GM18868 (cell line): Measurements from ENCODE around the gene TMEM255B.

Experiments
- ATAC-seq: cut with Tn5 transposase; IDR thresholded peaks from one replicate; pipeline ENCODE4 v1.9.1; 2021; ENCODE audit warnings: mild to moderate bottlenecking, moderate library complexity; ENCODE audit not compliant: unreplicated experiment

TMEM255B gene

DNA sequence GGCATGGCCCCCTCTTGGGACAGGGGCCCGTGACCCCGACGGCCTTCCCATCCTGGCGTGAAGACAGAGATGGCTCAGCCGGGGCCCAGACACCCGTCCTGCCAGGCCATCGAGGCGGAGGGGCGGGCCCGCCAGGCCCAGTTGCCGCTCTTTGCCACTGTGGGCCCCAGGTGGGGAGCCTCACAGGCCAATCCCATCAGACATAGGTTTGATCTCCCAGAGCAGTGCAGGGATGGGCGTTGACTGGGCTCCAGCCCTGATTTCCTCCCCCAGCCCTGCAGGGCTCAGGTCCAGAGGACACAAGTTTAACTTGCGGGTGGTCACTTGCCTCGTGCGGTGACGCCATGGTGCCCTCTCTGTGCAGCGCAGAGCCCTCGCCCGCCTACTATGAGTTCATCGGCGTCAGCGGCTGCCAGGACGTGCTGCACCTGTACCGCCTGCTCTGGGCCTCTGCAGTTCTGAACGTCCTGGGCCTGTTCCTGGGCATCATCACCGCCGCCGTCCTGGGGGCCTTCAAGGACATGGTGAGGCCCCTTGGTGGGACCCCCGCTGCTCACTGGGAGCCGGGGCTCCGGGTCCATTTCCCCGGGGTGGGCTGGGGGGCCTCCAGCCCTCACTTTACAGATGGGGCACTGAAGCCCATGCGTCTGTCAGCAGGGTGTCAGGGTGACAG is 42.4 kb downstream of the TMEM255B start:
- no peak for ATAC-seq

DNA sequence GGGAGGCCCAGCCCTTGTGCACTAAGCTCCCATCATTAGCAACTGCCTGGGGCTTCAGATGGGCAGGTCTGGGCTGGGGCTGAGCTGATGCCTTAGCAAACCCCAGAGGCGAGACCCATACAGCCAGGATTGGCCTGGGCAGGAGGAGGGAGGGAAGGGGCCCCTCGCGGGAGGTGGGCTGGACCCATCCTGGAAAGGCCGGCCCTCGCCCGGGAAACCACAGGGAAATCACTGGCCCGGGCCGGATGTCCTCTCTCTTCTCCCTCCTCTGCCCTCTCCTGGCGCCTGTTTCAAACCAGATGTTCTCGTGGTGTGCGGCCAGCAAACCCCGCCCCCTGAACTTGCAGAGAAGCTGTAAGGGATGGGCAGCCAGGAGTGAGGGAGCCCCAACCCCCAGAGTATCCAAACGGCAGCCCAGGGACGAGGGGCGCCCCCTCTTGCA is 43.1 kb downstream of the TMEM255B start:
- ATAC-seq: no peak

DNA sequence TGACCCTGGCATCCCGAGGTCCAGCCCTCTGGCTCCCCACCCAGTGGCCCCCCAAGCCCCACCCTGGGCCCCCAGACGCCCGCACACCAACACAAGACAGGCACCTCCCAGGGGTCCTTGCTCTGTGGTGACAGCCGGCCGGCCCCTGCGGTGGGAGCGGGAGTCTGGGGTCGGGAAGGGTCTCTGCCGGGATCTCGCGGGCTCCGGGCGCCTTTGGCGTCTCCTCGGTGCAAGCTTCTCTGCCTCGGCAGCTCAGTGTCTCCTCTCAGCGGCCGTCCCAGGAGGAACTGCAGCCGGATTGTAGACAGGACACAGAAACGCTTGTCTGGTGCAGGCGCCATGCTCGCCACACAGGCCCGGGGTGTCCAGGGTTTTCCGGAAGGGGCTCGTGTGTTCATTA is 43.7 kb downstream of the TMEM255B start:
- no peak for ATAC-seq

DNA sequence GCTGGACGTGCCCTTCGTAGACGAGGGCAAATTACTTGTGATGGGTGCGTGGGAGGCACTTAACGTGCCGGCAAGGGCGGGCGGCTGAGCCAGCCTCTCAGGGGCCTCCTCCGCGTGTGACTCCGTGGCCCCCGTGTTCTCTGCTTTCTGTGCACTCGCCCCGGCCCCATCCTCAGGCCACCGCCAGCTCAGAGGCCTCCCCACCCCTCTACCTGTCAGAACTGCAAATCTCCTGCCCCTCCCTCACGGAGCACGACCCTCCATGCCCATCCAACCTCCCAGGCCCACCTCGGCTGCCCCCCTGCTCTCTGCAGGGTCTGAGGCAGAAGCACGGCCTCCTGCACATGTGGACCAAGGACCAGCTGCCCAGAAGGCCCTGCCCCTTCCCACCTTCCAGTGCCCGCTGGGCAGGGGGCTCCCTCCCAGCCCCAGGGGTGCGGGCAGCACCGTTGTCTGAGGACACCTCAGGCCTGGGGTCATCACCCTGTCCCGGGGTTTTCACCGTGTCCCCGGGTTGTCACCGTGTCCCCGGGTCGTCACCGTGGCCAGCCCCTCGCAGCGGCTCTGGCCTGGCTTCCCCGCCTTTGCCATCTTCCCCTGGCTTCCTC is 44.5 kb downstream of the TMEM255B start:
- no peak for ATAC-seq

DNA sequence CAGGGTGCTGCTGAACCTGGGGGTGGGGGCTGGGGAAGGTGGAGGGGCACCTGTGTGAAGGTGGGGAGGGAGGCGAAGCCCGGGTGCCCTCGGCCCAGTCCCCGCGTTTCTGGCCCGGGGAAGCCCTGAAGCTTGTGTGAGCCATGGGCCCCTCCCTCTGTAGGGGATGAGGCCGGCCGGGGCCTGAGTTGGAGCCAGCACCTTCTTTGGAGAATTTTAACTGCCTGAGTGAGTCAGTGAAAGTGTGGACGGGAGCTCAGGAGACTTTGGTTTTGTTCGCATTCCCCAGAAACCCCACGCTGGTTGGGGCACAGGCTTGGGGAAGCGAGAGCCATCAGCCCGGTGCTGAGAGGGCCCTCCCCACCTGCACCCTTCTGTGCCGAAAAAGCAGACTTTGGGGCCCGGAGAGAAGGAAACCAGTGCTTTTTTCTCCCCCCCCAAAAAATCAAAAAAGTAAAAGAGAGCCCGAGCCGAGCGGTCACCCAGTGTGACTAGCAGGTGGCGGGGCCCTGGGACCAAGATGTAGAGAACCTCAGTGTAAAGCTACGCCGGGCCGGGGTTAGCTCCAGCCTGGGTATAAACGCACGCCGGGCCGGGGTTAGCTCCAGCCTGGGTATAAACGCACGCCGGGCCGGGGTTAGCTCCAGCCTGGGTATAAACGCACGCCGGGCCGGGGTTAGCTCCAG is 45.1 kb downstream of the TMEM255B start:
- no peak for ATAC-seq

DNA sequence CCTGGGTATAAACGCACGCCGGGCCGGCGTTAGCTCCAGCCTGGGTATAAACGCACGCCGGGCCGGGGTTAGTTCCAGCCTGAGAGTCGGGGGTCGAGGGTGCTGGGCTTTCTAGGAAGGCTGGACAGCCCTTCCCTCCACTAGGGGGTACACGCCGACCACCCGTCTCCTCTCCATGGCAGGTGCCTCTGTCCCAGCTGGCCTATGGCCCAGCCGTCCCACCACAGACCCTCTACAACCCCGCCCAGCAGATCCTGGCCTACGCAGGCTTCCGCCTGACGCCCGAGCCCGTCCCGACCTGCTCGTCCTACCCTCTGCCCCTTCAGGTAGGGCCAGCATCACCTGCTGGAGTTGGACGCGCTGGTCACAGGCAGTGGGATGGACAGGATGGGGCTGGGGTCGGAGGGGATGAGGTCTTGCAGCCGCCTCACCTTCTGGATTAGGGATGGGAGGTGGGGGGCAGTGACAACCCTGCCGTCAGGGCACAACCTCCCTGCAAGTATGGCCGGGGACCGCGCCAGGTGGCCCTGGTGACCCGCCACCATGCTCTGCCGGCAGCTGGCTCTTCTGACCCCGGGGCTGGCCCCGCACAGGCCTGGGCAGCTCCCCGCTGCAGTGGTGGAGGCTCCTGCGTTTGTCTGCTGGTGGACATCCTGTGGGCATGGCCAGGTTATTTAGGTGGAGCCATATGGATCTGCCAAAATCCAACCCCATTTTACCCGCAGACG is 45.8 kb downstream of the TMEM255B start:
- ATAC-seq: no peak

DNA sequence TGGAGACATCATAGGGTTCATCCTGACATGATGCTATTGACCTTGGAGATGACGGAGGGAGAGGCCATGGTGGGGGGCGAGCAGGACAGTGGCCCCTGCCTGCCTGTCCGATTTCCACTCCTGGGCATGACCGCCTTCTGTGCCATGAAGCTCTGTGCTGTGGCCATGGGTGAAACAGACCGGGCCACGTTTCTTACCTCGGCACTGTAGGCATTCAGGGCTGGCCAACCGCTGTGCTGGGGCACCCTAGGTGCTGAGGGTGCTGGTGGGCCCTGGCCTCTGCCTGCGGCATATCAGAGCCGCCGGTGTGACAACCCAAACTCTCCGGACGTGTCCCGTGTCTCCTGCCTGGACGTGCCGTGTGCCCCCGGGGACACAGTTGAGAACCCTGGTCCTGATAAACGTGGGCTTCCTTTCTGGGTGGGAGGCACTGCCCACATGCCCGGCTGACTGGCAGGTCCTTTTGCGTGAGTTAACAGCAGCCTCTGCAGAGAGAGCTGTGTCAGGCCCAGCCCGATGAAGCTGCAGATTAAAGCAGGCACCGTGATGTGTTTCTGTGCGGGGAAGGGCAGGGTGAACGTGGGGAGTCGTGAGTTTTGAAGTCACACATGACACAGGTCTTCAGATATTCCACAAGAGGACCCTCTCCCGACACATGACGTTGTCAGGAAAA is 46.5 kb downstream of the TMEM255B start:
- no peak for ATAC-seq

DNA sequence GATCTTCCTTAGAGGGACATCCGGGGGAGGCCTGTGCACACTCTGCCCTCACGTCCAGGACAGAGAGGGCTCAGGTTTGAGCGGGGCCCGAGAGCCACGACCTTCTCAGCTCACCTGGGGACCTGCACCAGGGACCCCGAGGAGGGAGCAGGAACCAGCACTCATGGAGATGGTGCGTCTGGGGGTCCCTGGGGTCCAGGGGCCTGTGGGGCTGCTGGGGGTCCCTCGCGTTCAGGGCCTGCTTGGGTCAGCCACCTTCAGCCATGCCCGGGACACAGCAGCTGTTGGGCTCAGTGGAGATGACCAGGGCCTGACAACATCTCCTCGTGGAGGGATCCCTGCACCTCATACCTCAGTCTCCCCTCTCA is 47.1 kb downstream of the TMEM255B start:
- ATAC-seq: no peak

DNA sequence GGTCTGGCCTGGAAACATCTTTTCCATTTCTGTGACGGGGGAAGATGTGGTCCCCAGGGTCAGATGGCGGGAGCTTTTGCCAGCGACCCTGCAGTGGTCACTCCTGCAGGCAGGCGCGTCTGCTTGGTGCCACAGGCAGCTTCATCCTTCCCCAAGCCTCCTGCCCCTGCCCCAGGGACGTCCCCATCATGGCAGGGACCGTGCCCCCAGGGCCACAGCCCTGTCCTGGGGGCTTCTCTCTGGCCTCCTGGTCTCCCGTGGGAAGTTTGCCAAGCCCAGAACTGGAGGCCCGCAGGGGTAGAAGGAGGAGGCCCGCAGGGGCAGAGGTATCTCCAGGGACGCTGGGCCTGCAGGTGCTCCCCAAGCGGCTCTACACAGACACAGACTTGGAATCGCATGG is 47.5 kb downstream of the TMEM255B start:
- no peak for ATAC-seq

DNA sequence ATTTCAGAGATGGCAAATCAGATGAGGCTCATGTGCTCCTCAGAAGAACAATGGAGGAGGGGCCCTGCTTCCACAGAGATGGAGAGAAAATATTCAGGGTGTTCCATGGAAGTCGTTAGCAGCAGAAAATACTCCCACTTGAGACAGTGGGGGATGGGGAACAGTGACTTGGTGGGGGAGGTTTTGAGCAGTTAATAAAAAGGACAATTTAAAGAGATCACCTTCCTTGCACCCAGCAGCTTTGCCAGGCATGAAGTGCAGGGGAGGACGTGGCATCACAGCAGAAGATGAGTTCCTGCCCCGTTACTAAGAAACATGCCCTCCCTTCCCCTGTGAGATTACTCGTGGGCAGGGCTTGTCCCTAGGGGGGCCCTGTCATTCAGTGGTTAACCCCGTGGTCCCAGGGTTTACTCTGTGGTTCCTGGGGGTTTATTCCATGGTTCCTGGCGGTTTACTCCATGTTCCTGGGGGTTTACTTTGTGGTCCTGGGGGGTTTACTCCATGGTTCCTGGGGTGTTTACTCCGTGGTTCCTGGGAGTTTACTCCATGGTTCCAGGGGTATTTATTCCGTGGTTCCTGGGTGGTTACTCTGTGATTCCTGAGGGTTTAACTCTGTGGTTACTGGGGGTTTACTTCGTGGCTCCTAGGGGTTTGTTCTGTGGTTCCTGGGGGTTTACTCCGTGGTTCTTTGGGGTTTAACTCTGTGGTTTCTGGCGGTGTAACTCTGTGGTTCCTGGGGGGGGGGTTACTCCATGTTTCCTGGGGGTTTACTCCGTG is 49.2 kb downstream of the TMEM255B start:
- no peak for ATAC-seq

DNA sequence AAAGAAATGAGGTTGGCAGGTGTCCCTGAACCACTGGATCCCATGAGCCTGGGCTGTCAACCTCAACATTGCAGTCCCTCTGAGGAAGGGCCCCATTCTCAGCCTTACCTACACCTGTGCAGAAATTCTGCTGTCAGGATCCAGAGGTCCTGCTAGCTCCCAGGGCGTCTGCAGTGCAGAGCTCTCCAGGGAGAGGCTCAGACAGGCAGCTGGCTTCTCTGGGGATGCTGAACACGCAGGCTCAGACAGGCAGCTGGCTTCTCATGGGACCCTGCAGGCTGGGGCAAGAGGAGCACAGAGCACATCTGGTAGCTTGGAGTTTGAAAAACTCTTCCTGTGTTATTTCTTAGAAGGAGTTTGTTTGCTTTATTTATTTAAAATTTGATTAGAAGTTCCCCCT is 50.9 kb downstream of the TMEM255B start:
- no peak for ATAC-seq

DNA sequence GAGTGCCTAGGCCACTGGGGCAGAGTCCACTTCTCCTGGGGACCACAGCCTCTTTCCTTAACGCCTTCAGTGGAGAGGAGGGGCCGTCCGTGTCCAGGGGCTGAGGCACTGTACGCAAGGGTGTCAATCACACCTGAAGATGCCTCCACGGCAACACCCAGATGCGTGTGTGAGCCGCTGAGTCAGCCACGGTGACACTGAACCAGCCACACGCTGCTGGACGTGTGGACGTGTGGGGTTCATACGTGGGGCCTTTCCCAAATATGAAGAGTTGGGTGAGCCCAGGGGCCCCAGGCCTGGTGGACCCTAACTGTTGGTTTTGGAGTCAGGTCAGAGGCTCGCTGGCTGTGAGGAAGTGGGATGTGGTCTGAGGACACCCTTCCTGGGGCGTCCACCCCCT is 51.6 kb downstream of the TMEM255B start:
- ATAC-seq: no peak

DNA sequence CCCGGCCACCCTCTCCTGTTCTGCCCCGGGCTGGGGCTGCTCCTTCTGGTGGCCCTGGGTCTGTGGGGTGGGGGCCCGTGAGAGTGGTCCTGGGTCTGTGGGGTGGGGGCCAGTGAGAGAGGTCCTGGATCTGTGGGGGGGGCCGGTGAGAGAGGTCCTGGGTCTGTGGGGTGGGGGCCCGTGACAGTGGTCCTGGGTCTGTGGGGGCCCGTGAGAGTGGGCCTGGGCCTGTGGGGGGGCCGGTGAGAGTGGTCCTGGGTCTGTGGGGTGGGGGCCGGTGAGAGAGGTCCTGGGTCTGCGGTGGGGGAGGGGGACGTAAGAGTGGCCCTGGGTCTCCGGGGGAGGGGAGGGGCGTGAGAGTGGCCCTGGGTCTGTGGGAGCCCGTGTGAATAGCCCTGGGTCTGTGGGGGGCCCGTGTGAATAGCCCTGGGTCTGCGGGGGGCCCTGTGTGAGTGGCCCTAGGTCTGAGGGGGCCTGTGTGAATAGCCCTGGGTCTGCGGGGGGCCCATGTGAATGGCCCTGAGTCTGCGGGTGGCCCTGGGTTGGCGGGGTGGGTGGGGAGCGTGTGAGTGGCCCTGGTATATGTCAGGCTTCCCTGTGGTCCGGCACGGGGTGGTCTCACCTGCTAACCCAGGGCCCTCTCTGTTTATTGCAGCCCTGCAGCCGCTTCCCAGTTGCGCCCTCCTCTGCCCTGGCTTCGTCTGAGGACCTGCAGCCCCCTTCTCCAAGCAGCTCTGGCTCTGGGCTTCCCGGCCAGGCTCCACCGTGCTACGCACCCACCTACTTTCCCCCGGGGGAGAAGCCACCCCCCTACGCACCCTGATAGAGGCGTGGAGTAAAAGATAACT is 52.3 kb downstream of the TMEM255B start:
- no peak for ATAC-seq

DNA sequence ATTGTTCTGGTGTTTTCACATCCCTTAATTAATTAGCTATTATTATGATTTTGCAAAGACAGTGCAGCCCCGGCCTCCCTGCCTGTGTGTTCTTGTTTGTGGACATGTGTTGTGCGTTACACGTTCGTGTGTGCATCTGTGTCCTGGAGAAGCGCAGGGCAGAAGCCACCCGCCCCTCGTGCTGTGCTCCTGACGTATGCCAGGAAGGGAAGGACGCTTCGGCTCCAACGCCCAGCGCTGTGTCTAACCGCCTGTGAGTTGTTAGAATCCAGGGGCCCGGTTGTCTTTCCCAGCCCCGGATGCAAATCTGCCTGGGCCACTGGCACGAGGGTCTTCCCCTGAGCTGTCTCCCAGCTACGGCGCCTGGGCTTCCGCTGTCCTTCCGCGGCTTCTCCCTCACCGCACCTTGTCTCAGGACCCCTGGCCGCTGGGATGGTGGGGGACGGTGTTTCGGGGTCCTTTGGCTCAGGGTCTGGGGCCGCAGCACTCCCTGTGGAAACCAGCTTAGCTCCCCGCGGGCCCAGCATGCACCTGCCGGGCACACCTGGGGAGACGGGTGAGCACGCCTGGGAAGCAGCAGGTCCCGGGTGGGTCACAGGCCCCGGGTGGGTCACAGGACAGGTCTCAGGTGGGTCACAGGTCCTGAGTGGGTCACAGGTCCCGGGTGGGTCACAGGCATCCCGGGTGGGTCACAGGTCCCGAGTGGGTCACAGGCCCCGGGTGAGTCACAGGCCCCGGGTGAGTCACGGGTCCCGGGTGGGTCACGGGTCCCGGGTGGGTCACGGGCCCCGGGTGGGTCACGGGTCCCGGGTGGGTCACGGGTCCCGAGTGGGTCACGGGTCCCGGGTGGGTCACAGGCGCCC is 53.4 kb downstream of the TMEM255B start:
- no peak for ATAC-seq

DNA sequence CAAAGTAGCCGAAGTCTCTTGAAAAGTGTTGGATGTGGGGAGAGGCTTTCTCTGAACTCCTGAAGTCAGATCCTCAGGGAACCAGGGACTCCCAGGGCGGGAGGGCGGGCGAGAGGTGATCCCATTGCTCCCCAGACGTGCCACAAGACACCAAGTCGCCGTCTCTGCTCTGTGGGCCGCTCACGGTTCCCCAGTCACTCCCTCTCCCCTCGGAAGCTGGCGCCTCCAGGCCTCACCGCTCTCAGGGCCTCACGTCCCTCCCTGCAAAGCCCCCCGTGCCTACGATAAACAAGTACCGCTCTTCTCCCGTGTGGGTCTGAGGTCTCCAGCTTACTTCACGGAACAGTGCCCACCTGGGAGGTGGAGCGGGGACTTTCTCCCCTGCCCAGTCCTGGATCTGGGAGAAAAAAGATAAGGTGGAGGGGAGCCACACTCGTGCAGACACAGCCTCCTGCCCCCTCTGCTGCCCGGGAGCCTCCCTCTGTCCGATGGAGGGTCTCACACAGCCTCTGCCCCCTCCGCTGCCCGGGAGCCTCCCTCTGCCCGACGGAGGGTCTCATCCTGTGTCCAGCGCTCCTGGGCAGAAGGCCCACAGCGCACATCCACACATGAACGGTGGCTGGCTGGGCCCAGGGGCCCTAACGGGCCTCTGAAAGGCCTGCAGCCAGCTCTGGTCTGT is 54.2 kb downstream of the TMEM255B start:
- ATAC-seq: no peak

DNA sequence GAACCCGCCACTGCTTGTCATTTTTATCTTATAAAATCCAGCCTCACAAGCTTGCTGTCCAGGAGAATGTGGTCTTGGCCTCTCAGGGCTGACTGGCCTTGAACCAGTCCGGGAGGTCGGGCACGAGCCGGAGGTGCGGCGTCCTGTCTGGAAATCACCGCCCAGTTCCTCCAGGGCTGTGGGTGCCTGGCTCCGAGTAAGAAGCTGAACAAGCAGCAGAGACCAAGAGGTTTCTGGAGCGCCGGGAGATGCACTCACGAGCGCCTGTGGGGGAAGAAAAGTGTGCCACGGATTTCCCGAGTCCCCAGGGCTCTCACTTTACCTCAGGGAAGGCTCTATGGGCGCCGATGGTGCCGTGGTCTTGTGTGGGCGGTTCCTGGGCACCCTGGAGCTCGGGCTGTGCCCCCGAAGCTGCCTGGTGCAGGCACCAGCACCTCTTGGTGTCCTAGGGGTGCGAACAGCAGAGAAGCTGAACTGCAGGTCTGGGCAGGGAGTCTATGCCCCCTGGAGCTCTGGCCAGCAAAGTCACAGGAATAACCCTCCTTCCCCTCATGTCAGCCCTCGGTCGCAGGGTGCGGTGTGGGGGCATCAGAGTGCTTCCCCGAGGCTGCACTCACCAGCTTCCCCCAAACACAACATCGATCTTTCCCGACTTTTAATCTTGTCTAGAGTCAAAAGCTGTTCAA is 54.9 kb downstream of the TMEM255B start:
- ATAC-seq: no peak

DNA sequence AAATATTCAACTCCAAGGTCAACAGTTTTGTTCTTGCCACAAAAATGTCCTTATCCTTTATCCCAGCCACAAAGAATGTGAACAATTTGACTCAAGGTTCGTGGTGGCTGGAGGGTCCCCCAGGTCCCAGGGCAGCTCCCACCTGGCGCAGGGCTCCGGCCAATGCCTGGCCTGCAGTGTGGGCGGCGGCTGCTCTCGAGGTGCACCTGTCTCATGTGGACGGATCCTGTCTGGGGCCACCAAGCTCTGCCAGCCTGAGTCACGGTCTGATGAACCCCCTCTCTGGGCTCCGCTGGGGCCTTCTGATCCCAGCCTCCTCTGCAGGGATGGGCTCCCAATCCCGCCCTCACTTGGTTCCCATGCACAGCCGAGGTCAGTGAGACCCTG is 55.4 kb downstream of the TMEM255B start:
- no peak for ATAC-seq
